GM12878 (cell line): Measurements from ENCODE around the gene NUAK1. TPM values are rescaled to one million over a fixed set of nuclear protein-coding genes. Genes with fewer than 3 reads are reported as not detected.

Experiments used
- ATAC-seq: fragments of 200-7000 bp; cut with Tn5 transposase; 3 replicates; pipeline ENCODE4 v1.9.1; 2020; ENCODE audit warnings: mild to moderate bottlenecking, moderate library complexity
- BruUV-seq: library from RNA; stranded (reverse); fragments of 400-500 nt; replicated peaks from 2 replicates; lab custom pipeline; 2021; lab: Mats Ljungman, UMichigan
- CTCF ChIA-PET: fragments of 300-600 bp; sonication (Branson Sonifier 250); formaldehyde crosslinking; extraction: SDS; loops from one replicate; lab custom pipeline; 2021; ENCODE audit warnings: inconsistent platforms; lab: Yijun Ruan, JAX
- POLR2A ChIA-PET: fragments of 350-600 bp; formaldehyde crosslinking; extraction: SDS; loops from one replicate; lab custom pipeline; 2021; ENCODE audit warnings: inconsistent platforms; lab: Charles Lee
- RAD21 ChIA-PET: fragments of 300-600 bp; sonication (Branson Sonifier 250); formaldehyde crosslinking; loops from one replicate; lab custom pipeline; 2023; ENCODE audit warnings: antibody characterized with exemption; ENCODE audit not compliant: unreplicated experiment; lab: Charles Lee
- SMC1A ChIA-PET: fragments of 300-600 bp; sonication (Branson Sonifier 250); formaldehyde crosslinking; loops from one replicate; lab custom pipeline; 2023; ENCODE audit not compliant: unreplicated experiment, uncharacterized antibody; lab: Charles Lee
- DNase-seq: peaks from one replicate; pipeline ENCODE4 v3.0.0-alpha.2; 2011; ENCODE audit warnings: low read depth, low spot score
- FAIRE-seq: peaks from 3 replicates; lab custom pipeline; 2011; peaks lifted over from hg19 to GRCh38; lab: Jason Lieb, UNC
- H2AFZ ChIP-seq: 2 replicates; pipeline ENCODE4 v1.6.0; 2011; ENCODE audit warnings: low read depth, low read length, control low read depth; ENCODE audit not compliant: control insufficient read depth
- H3K27ac ChIP-seq: 2 replicates; pipeline ENCODE4 v1.5.1; 2011; ENCODE audit warnings: control low read depth; ENCODE audit not compliant: control insufficient read depth, insufficient read depth
- H3K27me3 ChIP-seq, 2 experiments: replicated peaks in 1 of 2; 2 replicates each; pipeline versions ENCODE4 v1.6.0 to v1.6.1; 2011; ENCODE audit warnings: low read length in 1 of 2; ENCODE audit not compliant: control insufficient read depth in 2 of 2, insufficient read depth in 2 of 2
- H3K36me3 ChIP-seq, 2 experiments: 2 replicates each; pipeline ENCODE4 v1.5.1; 2011; ENCODE audit warnings: low read length in 1 of 2; ENCODE audit not compliant: control insufficient read depth in 2 of 2, insufficient read depth in 2 of 2
- H3K4me1 ChIP-seq: 2 replicates; pipeline ENCODE4 v1.6.1; 2011; ENCODE audit warnings: mild to moderate bottlenecking, low read length, moderate library complexity, mixed read lengths; ENCODE audit not compliant: control insufficient read depth, insufficient read depth
- H3K4me2 ChIP-seq: 2 replicates; pipeline ENCODE4 v1.6.0; 2011; ENCODE audit warnings: control low read depth; ENCODE audit not compliant: control insufficient read depth, insufficient read depth
- H3K4me3 ChIP-seq: fragments of 200-600 bp; sonication (generic); 2 replicates; pipeline ENCODE4 v1.5.1; 2016
- H3K79me2 ChIP-seq: 2 replicates; pipeline ENCODE4 v1.6.0; 2011; ENCODE audit warnings: low read length; ENCODE audit not compliant: control insufficient read depth, insufficient read depth
- H3K9ac ChIP-seq: 2 replicates; pipeline ENCODE4 v1.8.0; 2011; ENCODE audit warnings: low read length, control low read depth, mixed read lengths; ENCODE audit not compliant: control insufficient read depth, insufficient read depth
- H3K9me3 ChIP-seq: replicated peaks from 3 replicates; pipeline ENCODE4 v1.5.1; 2011; ENCODE audit warnings: mild to moderate bottlenecking, low read length; ENCODE audit not compliant: control insufficient read depth, insufficient read depth
- H4K20me1 ChIP-seq: 2 replicates; pipeline ENCODE4 v1.6.0; 2011; ENCODE audit not compliant: control insufficient read depth, insufficient read depth
- BACH1 ChIP-seq: fragments of 450-650 bp; IDR thresholded peaks from 2 replicates; pipeline ENCODE4 v1.6.1; 2017; ENCODE audit warnings: mild to moderate bottlenecking, borderline replicate concordance
- CBFB ChIP-seq: IDR thresholded peaks from 2 replicates; pipeline ENCODE4 v1.6.1; 2016; ENCODE audit warnings: antibody characterized with exemption, low read depth
- CREM ChIP-seq: IDR thresholded peaks from 2 replicates; pipeline ENCODE4 v1.6.1; 2014; ENCODE audit warnings: antibody characterized with exemption, low read depth
- EGR1 ChIP-seq, 2 experiments: IDR thresholded peaks; 1 replicate in 1 of 2; 2 replicates in 1 of 2; pipeline ENCODE4 v1.6.1; 2011 to 2012; ENCODE audit warnings: low read depth in 2 of 2, low read length in 2 of 2, borderline replicate concordance in 1 of 2, mild to moderate bottlenecking in 1 of 2, moderate library complexity in 1 of 2
- JUNB ChIP-seq: IDR thresholded peaks from 2 replicates; pipeline ENCODE4 v1.6.1; 2016; ENCODE audit warnings: antibody characterized with exemption, mild to moderate bottlenecking
- KAT2A ChIP-seq: conservative IDR thresholded peaks from 2 replicates; pipeline ENCODE4 v1.6.1; 2011; ENCODE audit warnings: low read depth, low read length; ENCODE audit not compliant: control insufficient read depth
- MYB ChIP-seq: fragments of 150-350 bp; IDR thresholded peaks from 2 replicates; pipeline ENCODE4 v1.6.1; 2014; ENCODE audit warnings: mild to moderate bottlenecking, low read depth, low read length, borderline replicate concordance
- NR2C2 ChIP-seq: IDR thresholded peaks from 2 replicates; pipeline ENCODE4 v1.6.1; 2011; ENCODE audit warnings: borderline replicate concordance, low read depth; ENCODE audit not compliant: control insufficient read depth, insufficient read length
- RAD51 ChIP-seq: fragments of 450-650 bp; IDR thresholded peaks from 2 replicates; pipeline ENCODE4 v1.6.1; 2016; ENCODE audit warnings: moderate library complexity, mild to moderate bottlenecking, inconsistent platforms
- SPI1 ChIP-seq: IDR thresholded peaks from 2 replicates; pipeline ENCODE4 v1.6.1; 2011; ENCODE audit warnings: low read depth, mild to moderate bottlenecking, low read length, moderate library complexity, borderline replicate concordance; ENCODE audit not compliant: insufficient read depth
- SUPT20H ChIP-seq: IDR thresholded peaks from 2 replicates; pipeline ENCODE4 v1.6.1; 2011; ENCODE audit warnings: low read depth, mild to moderate bottlenecking, low read length, moderate library complexity, borderline replicate concordance; ENCODE audit not compliant: control insufficient read depth
- WRNIP1 ChIP-seq: IDR thresholded peaks from 2 replicates; pipeline ENCODE4 v1.6.1; 2011; ENCODE audit warnings: low read depth, low read length, improper control_type of control experiment, borderline replicate concordance
- YY1 ChIP-seq: IDR thresholded peaks from 2 replicates; pipeline ENCODE4 v1.6.1; 2011; ENCODE audit warnings: low read depth, mild to moderate bottlenecking, low read length
- ZNF622 ChIP-seq: fragments of 450-650 bp; IDR thresholded peaks from 2 replicates; pipeline ENCODE4 v1.6.1; 2017; ENCODE audit warnings: mild to moderate bottlenecking, inconsistent platforms
- ZSCAN29 ChIP-seq: fragments of 450-650 bp; IDR thresholded peaks from 2 replicates; pipeline ENCODE4 v1.6.1; 2017; ENCODE audit warnings: mild to moderate bottlenecking, moderate library complexity
- WGBS: methylation state at CpG from one replicate; pipeline ENCODE4 v1.1.6; 2016; ENCODE audit warnings: low lambda C conversion rate; ENCODE audit not compliant: insufficient replicate concordance, insufficient coverage; ENCODE audit errors: missing lambda C conversion rate; 5-methylcytosine and 5-hydroxymethylcytosine counted together
- in situ Hi-C: fragments of 300-500 bp; cut with MboI; formaldehyde crosslinking; loops from 9 replicates; pipeline ENCODE4 v1.14.3; 2018; ENCODE audit warnings: mixed read lengths
- intact Hi-C: fragments of 100-400 bp; cut with micrococcal nuclease; formaldehyde crosslinking; loops from one replicate; pipeline ENCODE4 v1.14.2; 2022; ENCODE audit not compliant: unreplicated experiment
- polyA plus RNA-seq, 11 experiments: library from polyadenylated mRNA; depleted of rRNA in 4 of 11; unstranded in 6 of 11; stranded (reverse) in 5 of 11; fragments of >200 nt; fragmentation: Nextera tagmentation in 4 of 11; fragmentation: Illumina TruSeq in 1 of 11; extraction: Ambion mirVana in 4 of 11; extraction: Trizol in 1 of 11; gene quantifications; 1 replicate in 1 of 11; 2 replicates in 10 of 11; pipeline versions ENCODE4 v1.2.1 to v1.2.3, GENCODE V29; 2011 to 2016; ENCODE audit warnings: inconsistent platforms in 2 of 11, missing spikeins in 2 of 11, low read depth in 1 of 11
- total RNA-seq, 4 experiments: library from RNA; depleted of rRNA in 3 of 4; stranded (reverse); fragments of >200 nt in 3 of 4; fragmentation: Illumina TruSeq in 1 of 4; extraction: Trizol in 1 of 4; gene quantifications; 2 replicates each; pipeline versions ENCODE4 v1.2.1 to v1.2.3, GENCODE V29; 2013 to 2021
- TF ChIP-seq, protein P1 (sequence below): IDR thresholded peaks from 2 replicates; pipeline ENCODE4 v1.6.1; 2012; ENCODE audit warnings: mild to moderate bottlenecking, low read depth, low read length
- TF ChIP-seq, protein P2 (sequence below): fragments of 450-650 bp; IDR thresholded peaks from 2 replicates; pipeline ENCODE4 v1.6.1; 2017; ENCODE audit warnings: mild to moderate bottlenecking
- TF ChIP-seq, protein P3 (sequence below): IDR thresholded peaks from 2 replicates; pipeline ENCODE4 v1.6.1; 2012; ENCODE audit warnings: low read depth, low read length, improper control_type of control experiment

The NUAK1 gene
- total and polyA plus RNA-seq, 10 of the 15 experiments (the other 5 are each of a cell fraction or from before 2014, with no cell fraction given): 0.03 to 0.42 (median 0.08) TPM; not detected in 2

DNA sequence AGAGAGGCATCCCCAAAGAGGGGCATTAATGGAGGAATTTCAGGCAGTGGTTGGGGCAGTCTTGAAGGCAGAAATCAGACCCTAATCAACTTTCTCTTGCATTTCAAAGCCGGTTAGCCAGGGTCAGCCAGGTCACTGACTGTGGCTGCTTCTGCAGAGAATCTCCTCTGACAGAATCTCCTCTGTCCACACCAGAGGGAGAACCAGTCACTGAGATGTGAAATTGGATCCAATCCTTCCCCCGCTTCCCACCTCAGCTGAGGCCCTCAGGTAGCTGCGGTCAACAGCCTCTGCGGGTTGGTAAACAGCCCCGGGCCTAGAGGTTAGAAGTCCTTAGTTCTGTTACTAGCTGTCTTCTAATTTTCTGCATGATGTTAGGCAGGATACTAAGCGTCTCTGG lies 39.8 kb upstream of the NUAK1 start (continued):
- TF ChIP-seq, protein P1, sequence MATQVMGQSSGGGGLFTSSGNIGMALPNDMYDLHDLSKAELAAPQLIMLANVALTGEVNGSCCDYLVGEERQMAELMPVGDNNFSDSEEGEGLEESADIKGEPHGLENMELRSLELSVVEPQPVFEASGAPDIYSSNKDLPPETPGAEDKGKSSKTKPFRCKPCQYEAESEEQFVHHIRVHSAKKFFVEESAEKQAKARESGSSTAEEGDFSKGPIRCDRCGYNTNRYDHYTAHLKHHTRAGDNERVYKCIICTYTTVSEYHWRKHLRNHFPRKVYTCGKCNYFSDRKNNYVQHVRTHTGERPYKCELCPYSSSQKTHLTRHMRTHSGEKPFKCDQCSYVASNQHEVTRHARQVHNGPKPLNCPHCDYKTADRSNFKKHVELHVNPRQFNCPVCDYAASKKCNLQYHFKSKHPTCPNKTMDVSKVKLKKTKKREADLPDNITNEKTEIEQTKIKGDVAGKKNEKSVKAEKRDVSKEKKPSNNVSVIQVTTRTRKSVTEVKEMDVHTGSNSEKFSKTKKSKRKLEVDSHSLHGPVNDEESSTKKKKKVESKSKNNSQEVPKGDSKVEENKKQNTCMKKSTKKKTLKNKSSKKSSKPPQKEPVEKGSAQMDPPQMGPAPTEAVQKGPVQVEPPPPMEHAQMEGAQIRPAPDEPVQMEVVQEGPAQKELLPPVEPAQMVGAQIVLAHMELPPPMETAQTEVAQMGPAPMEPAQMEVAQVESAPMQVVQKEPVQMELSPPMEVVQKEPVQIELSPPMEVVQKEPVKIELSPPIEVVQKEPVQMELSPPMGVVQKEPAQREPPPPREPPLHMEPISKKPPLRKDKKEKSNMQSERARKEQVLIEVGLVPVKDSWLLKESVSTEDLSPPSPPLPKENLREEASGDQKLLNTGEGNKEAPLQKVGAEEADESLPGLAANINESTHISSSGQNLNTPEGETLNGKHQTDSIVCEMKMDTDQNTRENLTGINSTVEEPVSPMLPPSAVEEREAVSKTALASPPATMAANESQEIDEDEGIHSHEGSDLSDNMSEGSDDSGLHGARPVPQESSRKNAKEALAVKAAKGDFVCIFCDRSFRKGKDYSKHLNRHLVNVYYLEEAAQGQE: no peak

DNA sequence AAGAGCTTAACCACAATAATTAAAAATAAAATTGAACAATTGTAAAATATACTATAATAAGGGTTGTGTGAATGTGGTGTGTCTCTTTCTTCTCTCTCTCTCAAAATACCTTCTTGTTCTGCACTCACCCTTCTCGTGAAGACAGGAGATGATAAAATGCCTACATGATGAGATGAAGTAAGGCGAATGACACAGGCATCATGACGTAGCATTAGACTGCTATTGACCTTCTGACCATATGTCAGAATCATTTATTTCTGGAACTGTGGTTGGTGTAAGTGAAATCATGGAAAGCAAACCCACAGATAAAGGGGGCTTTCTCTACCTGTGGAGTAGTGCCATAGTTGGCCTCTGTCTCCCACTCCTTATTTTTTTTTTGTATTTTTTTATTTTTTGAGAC lies 37.8 kb upstream of the NUAK1 start:
- no peak for DNase-seq
- FAIRE-seq: no peak
- Histone ChIP-seq H3K4me1 (no peaks in the 10 kb centered on the region), H3K27me3 (no peaks in the 10 kb centered on the region), H3K36me3 (no peaks in the 10 kb centered on the region), H3K9me3 (no peaks in the 10 kb centered on the region), H3K27ac (no peak overlapping the region), H3K4me2 (no peak overlapping the region)
- intact Hi-C loops: no loop called here
- no TSS peak for BruUV-seq
- in situ Hi-C loops: no loop called here
- POLR2A ChIA-PET: no interaction called here
- WGBS: 16% methylated on average over 3 of the region's 3 CpGs
- no peak for TF ChIP-seq EGR1 (IDR thresholded peaks at IDR 0.05; ENCODE audit: borderline replicate concordance in 1 of 2, low read depth in 2 of 2, low read length in 2 of 2)
- TF ChIP-seq RAD51: no peak
- TF ChIP-seq ZNF622: no peak
- no peak for TF ChIP-seq KAT2A
- no peak for TF ChIP-seq WRNIP1
- TF ChIP-seq, protein P2, sequence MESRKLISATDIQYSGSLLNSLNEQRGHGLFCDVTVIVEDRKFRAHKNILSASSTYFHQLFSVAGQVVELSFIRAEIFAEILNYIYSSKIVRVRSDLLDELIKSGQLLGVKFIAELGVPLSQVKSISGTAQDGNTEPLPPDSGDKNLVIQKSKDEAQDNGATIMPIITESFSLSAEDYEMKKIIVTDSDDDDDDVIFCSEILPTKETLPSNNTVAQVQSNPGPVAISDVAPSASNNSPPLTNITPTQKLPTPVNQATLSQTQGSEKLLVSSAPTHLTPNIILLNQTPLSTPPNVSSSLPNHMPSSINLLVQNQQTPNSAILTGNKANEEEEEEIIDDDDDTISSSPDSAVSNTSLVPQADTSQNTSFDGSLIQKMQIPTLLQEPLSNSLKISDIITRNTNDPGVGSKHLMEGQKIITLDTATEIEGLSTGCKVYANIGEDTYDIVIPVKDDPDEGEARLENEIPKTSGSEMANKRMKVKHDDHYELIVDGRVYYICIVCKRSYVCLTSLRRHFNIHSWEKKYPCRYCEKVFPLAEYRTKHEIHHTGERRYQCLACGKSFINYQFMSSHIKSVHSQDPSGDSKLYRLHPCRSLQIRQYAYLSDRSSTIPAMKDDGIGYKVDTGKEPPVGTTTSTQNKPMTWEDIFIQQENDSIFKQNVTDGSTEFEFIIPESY: no peak
- TF ChIP-seq SPI1: no peak
- TF ChIP-seq JUNB: no peak
- no peak for TF ChIP-seq NR2C2
- TF ChIP-seq, protein P3, sequence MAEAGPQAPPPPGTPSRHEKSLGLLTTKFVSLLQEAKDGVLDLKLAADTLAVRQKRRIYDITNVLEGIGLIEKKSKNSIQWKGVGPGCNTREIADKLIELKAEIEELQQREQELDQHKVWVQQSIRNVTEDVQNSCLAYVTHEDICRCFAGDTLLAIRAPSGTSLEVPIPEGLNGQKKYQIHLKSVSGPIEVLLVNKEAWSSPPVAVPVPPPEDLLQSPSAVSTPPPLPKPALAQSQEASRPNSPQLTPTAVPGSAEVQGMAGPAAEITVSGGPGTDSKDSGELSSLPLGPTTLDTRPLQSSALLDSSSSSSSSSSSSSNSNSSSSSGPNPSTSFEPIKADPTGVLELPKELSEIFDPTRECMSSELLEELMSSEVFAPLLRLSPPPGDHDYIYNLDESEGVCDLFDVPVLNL: no peak
- no peak for TF ChIP-seq ZSCAN29
- TF ChIP-seq SUPT20H: no peak
- no peak for TF ChIP-seq MYB
- no peak for TF ChIP-seq CREM
- TF ChIP-seq BACH1: no peak
- no peak for TF ChIP-seq CBFB
- no peak for TF ChIP-seq YY1
- TF ChIP-seq, all 136 proteins: peak for 0
- RAD21 ChIA-PET: no interaction called here
- H3K9ac ChIP-seq: no peak overlapping the region
- no peak for ATAC-seq
- CTCF ChIA-PET: no interaction called here
- no peaks in the 10 kb centered on the region for H3K79me2 ChIP-seq
- no peaks in the 10 kb centered on the region for H4K20me1 ChIP-seq
- no peak overlapping the region for H3K4me3 ChIP-seq
- SMC1A ChIA-PET: no interaction called here
- no peak overlapping the region for H2AFZ ChIP-seq
